Lower lobe of right lung (tissue), 2 donors: ENCODE measurements around the gene VARS1. TPM values are rescaled to one million over a fixed set of nuclear protein-coding genes. Genes with fewer than 3 reads are reported as not detected.
"Not testable (repeated sequence)": the region's sequence is repeated elsewhere in the genome, so short reads cannot be mapped to it uniquely, and the experiment has no call there.

ENCODE experiments used
- ATAC-seq, 2 donors: fragments of 200-7000 bp; cut with Tn5 transposase; one replicate each; pipeline ENCODE4 v1.9.1; 2020 to 2022; ENCODE audit warnings: mild to moderate bottlenecking in 2 of 2, moderate library complexity in 2 of 2
- DNase-seq: peaks from one replicate; pipeline ENCODE4 v3.0.0-alpha.2; 2020
- H3K27ac ChIP-seq: fragments of 200-600 bp; one replicate; pipeline ENCODE4 v1.8.0; 2022
- H3K27me3 ChIP-seq: fragments of 200-600 bp; one replicate; pipeline ENCODE4 v1.8.0; 2022; ENCODE audit warnings: low read depth
- H3K36me3 ChIP-seq: fragments of 200-600 bp; one replicate; pipeline ENCODE4 v1.8.0; 2022; ENCODE audit warnings: mild to moderate bottlenecking
- H3K4me1 ChIP-seq: fragments of 200-600 bp; one replicate; pipeline ENCODE4 v1.8.0; 2022
- H3K4me3 ChIP-seq: fragments of 200-600 bp; one replicate; pipeline ENCODE4 v1.8.0; 2022; ENCODE audit warnings: mild to moderate bottlenecking
- H3K9me3 ChIP-seq: fragments of 200-600 bp; one replicate; pipeline ENCODE4 v1.8.0; 2022
- CTCF ChIP-seq: fragments of 200-600 bp; IDR thresholded peaks from one replicate; pipeline ENCODE4 v1.8.0; 2022; ENCODE audit warnings: antibody characterized with exemption, mild to moderate bottlenecking
- intact Hi-C: fragments of 100-400 bp; cut with DNase I; formaldehyde crosslinking; loops from one replicate; pipeline ENCODE4 v1.11.0; 2022
- total RNA-seq: library from RNA; stranded (reverse); fragmentation: NEBNext Ultra II Directional; extraction: Animal tissue kit (Norgen Biotek cat#: 25700); gene quantifications from one replicate; pipeline ENCODE4 v1.2.1, GENCODE V29; 2021
- donor health status: DM: no; HTN: yes; CAD: no; lungs with severe emphysema.

VARS1 gene
- total RNA-seq, 1 donor from 2014 or later = 44.1 TPM

GRCh38 chr6:31813465-31813849, 17.9 kb upstream of the VARS1 start:
- TF ChIP-seq CTCF = no peak
- ATAC-seq = no peak
- Histone ChIP-seq H3K9me3 (no peaks in the 10 kb centered on the region), H3K27ac (peak overlapping the region; percentile 97), H3K4me1 (peaks cover 13% of the 10 kb centered on the region), H3K4me3 (peak overlapping the region; percentile 64), H3K27me3 (no peaks in the 10 kb centered on the region), H3K36me3 (no peaks in the 10 kb centered on the region)
- intact Hi-C loops = no loop called here
- peak; percentile 43 for DNase-seq

GRCh38 chr6:31811645-31812044, 16.1 kb upstream of the VARS1 start:
- peak; percentile 24 for DNase-seq
- ATAC-seq = no peak
- Histone ChIP-seq H3K36me3 (no peaks in the 10 kb centered on the region), H3K27me3 (no peaks in the 10 kb centered on the region), H3K9me3 (no peaks in the 10 kb centered on the region), H3K4me3 (no peak overlapping the region), H3K27ac (no peak overlapping the region), H3K4me1 (peaks cover 19% of the 10 kb centered on the region)
- intact Hi-C loops = no loop called here
- TF ChIP-seq CTCF = no peak

- H3K4me1 ChIP-seq = peaks cover 20% of the 10 kb centered on the region
- H3K4me3 ChIP-seq, intact Hi-C loops, H3K36me3 ChIP-seq, ATAC-seq, H3K9me3 ChIP-seq, H3K27ac ChIP-seq, H3K27me3 ChIP-seq: not testable (repeated sequence)
- peak; percentile 11 for DNase-seq
These were observed 13.0 kb upstream of the VARS1 start for GRCh38 chr6:31808599-31808998.

- Histone ChIP-seq H3K9me3 (no peaks in the 10 kb centered on the region), H3K4me1 (peaks cover 14% of the 10 kb centered on the region), H3K27me3 (no peaks in the 10 kb centered on the region), H3K36me3 (peaks cover 20% of the 10 kb centered on the region), H3K27ac (peak within 1 kb of the TSS; percentile 91), H3K4me3 (peak within 1 kb of the TSS; percentile 66)
- TF ChIP-seq CTCF = peak; percentile 35
- intact Hi-C loops = no loop called here
- ATAC-seq (peak; percentile 99), DNase-seq (peak; percentile 99)
These were observed 11.1 kb upstream of the VARS1 start, which contains the start of gene LSM2 for GRCh38 chr6:31806470-31807272. TSS of gene LSM2 (minus strand) at chr6:31806966. CDS start at chr6:31806757, 209 bp downstream.

GRCh38 chr6:31805939-31806469, 10.5 kb upstream of the VARS1 start:
- ATAC-seq = peak in 1 of 2 donors; percentile 22
- peak overlapping the region; percentile 91 for H3K27ac ChIP-seq

GRCh38 chr6:31801031-31801927, 5.7 kb upstream of the VARS1 start:
- intact Hi-C loops, ATAC-seq, H3K27ac ChIP-seq, H3K9me3 ChIP-seq, H3K27me3 ChIP-seq, H3K4me1 ChIP-seq, H3K4me3 ChIP-seq: not testable (repeated sequence)
- DNase-seq = peak; percentile 15
- H3K36me3 ChIP-seq = peaks cover 29% of the 10 kb centered on the region

More at GRCh38 chr6:31805939-31806469, 10.5 kb upstream of the VARS1 start:
- H3K4me3 ChIP-seq = peak overlapping the region; percentile 66
- TF ChIP-seq CTCF = no peak
- peaks cover 24% of the 10 kb centered on the region for H3K36me3 ChIP-seq
- intact Hi-C loops = no loop called here
- no peaks in the 10 kb centered on the region for H3K27me3 ChIP-seq
- peak; percentile 21 for DNase-seq
- H3K9me3 ChIP-seq = no peaks in the 10 kb centered on the region
- peaks cover 14% of the 10 kb centered on the region for H3K4me1 ChIP-seq
